ENCODE results near the gene TNFAIP8L3. TPM values are rescaled to one million over a fixed set of nuclear protein-coding genes. Genes with fewer than 3 reads are reported as not detected.

TNFAIP8L3 gene
- total and polyA plus RNA-seq, 9 of the 15 experiments (the other 6 are each of a cell fraction or from before 2014, with no cell fraction given) = 0.13 TPM; not detected in 8

DNA sequence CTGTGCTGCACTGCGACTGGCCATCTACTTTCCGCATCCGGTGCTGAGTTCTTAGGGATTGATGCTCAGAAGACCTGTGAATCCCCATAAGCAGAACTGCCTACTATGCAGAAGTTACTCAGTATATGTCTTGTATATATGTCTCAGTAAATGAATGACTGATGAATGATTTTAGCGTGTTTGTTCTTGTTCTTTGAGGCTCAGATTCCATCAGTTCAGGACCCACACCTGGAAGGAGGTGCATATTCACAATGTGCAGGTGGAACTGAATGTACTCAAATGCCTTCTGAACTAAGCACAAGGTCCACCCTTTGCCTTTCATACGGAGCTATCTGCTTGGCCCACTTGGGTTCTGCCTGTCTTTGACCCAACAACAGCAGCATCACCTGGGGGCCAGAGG lies 19.8 kb downstream of the TNFAIP8L3 start:
- DNase-seq (ENCODE audit: extremely low read depth in 1 of 4, low spot score in 3 of 4) = no peak
- ATAC-seq = no peak
- Histone ChIP-seq H4K20me1 (replicated peaks; ENCODE audit: control insufficient read depth, insufficient read depth, low read length) (no peaks in the 10 kb centered on the region), H3K9me3 (replicated peaks; ENCODE audit: control insufficient read depth, insufficient read depth, low read depth, low read length) (no peaks in the 10 kb centered on the region), H3K27ac (ENCODE audit: extremely low read depth, low read depth, low read length) (no peak overlapping the region), H2AFZ (ENCODE audit: low read depth, low read length) (no peak overlapping the region), H3K4me3 (no peak overlapping the region), H3K79me2 (ENCODE audit: control insufficient read depth, insufficient read depth, low read length) (no peaks in the 10 kb centered on the region), H3K9ac (ENCODE audit: insufficient read depth in 1 of 2, low read depth in 2 of 2, low read length in 2 of 2) (no peak overlapping the region), H3K4me1 (replicated peaks in 1 of 2; ENCODE audit: control insufficient read depth in 2 of 2, insufficient read depth in 2 of 2, low read length in 2 of 2) (peaks cover 7 to 10% of the 10 kb centered on the region in 2 experiments), H3K4me2 (ENCODE audit: insufficient read depth, low read length) (no peak overlapping the region), H3K9me1 (ENCODE audit: control insufficient read depth, insufficient read depth, low read length) (no peaks in the 10 kb centered on the region), H3K36me3 (ENCODE audit: control insufficient read depth, insufficient read depth, low read length) (no peaks in the 10 kb centered on the region), H3K27me3 (ENCODE audit: control insufficient read depth in 2 of 2, insufficient read depth in 2 of 2, low read length in 2 of 2) (0 out of 5 replicates have a peak, but pooled peaks cover 0 to 4% of the 10 kb centered on the region in 2 experiments)
- 48% methylated on average over 5 of the region's 5 CpGs for WGBS (ENCODE audit: insufficient coverage, low coverage, missing lambda C conversion rate)
- in situ Hi-C loops (cut with MboI) (no loop called here), intact Hi-C loops (cut with micrococcal nuclease) (no loop called here)
- no peak for FAIRE-seq
- TF ChIP-seq HCFC1 (IDR thresholded peaks at IDR 0.05; ENCODE audit: low read depth, low read length) (no peak), KDM5B (IDR thresholded peaks at IDR 0.05; ENCODE audit: insufficient replicate concordance, low read depth, low read length) (no peak), ZBTB49 (CRISPR knock-in tag; IDR thresholded peaks at IDR 0.05; ENCODE audit: borderline replicate concordance) (no peak), SIX5 (IDR thresholded peaks at IDR 0.05; ENCODE audit: borderline replicate concordance in 1 of 2, insufficient read depth in 1 of 2, low read depth in 1 of 2, low read length in 2 of 2) (no peak), SMARCA5 (IDR thresholded peaks at IDR 0.05) (no peak), NFIC (IDR thresholded peaks at IDR 0.05) (no peak)
- ChIA-PET POLR2A (interaction anchor here (1.0 to 1.5 kb wide), 3 partner anchors 9 to 180 kb away, joined by 3 read pairs; no protein-coding TSS in a partner anchor), CTCF (ENCODE audit: low intra/inter-chr PET ratio) (no interaction called here)
- no TSS peak for BruUV-seq (replicated peaks)

Measured in K562 (cell line).